Endothelial cell of umbilical vein (primary cell): ENCODE measurements around the gene CNTNAP2.

Experiments used
- CTCF ChIP-seq, 2 donors: IDR thresholded peaks; 1 replicate in 1 of 2; 2 replicates in 1 of 2; pipeline ENCODE4 v1.5.1; 2011; ENCODE audit warnings: low read length in 2 of 2, mild to moderate bottlenecking in 2 of 2, moderate library complexity in 2 of 2, control low read depth in 1 of 2, inconsistent platforms in 1 of 2, low read depth in 1 of 2; ENCODE audit not compliant: insufficient read depth in 1 of 2; ENCODE audit errors: extremely low read depth in 1 of 2
- EZH2 ChIP-seq: IDR thresholded peaks from 2 replicates; pipeline ENCODE4 v1.6.1; 2012; ENCODE audit warnings: borderline replicate concordance, low read depth, mild to moderate bottlenecking, moderate library complexity, low read length, inconsistent platforms; ENCODE audit not compliant: severe bottlenecking
- FOS ChIP-seq: IDR thresholded peaks from 2 replicates; pipeline ENCODE4 v1.6.1; 2011; ENCODE audit warnings: mild to moderate bottlenecking, low read length, moderate library complexity, borderline replicate concordance; ENCODE audit not compliant: insufficient read depth
- JUN ChIP-seq: IDR thresholded peaks from 2 replicates; pipeline ENCODE4 v1.6.1; 2011; ENCODE audit warnings: borderline replicate concordance, low read depth; ENCODE audit not compliant: insufficient read length, insufficient read depth
- MYC ChIP-seq: IDR thresholded peaks from one replicate; pipeline ENCODE4 v1.6.1; 2011; ENCODE audit warnings: mild to moderate bottlenecking, low read depth, low read length
- POLR2A ChIP-seq: IDR thresholded peaks from 2 replicates; pipeline ENCODE4 v1.6.1; 2012; ENCODE audit warnings: low read depth, mild to moderate bottlenecking, control low read depth, low read length
- POLR2AphosphoS5 ChIP-seq: IDR thresholded peaks from 2 replicates; pipeline ENCODE4 v1.6.1; 2012; ENCODE audit warnings: low read depth, mild to moderate bottlenecking, control low read depth, low read length, moderate library complexity; ENCODE audit not compliant: insufficient read depth

- TF ChIP-seq CTCF (IDR thresholded peaks at IDR 0.05; ENCODE audit: extremely low read depth in 1 of 2, insufficient read depth in 1 of 2, low read depth in 1 of 2, low read length in 2 of 2) (peak; percentile 42 to 58), JUN (no peak), EZH2 (no peak), POLR2A (no peak), POLR2AphosphoS5 (no peak), MYC (no peak), FOS (no peak)
Observed at GRCh38 chr7:148242294-148242821, 2125.8 kb downstream of the CNTNAP2 start.
